NCI-H2196 (cell line): ENCODE results near the gene ARL6IP6.
A peak's percentile ranks its signal among the peaks of the same experiment; 100 is the strongest.
"Not testable (repeated sequence)": the region's sequence is repeated elsewhere in the genome, so short reads cannot be mapped to it uniquely, and the experiment has no call there.

Source experiments
- DNase-seq: peaks from one replicate; lab custom pipeline; 2025; ENCODE audit not compliant: unreplicated experiment; lab: John Stamatoyannopoulos, UW

The ARL6IP6 gene

GRCh38 chr2:152720794-152721193 is 2.4 kb downstream of the ARL6IP6 start:
- no peak for DNase-seq

- DNase-seq, result not testable (repeated sequence)
Observed at GRCh38 chr2:152722639-152723038, 4.2 kb downstream of the ARL6IP6 start.

GRCh38 chr2:152723918-152724317 is 5.5 kb downstream of the ARL6IP6 start:
- no peak for DNase-seq

- no peak for DNase-seq
Observed at GRCh38 chr2:152729844-152730243, 11.4 kb downstream of the ARL6IP6 start.

GRCh38 chr2:152730591-152731333 is 12.3 kb downstream of the ARL6IP6 start:
- DNase-seq, result no peak

GRCh38 chr2:152737509-152737908 is 19.1 kb downstream of the ARL6IP6 start:
- not testable (repeated sequence) for DNase-seq

- DNase-seq, result no peak
Observed at GRCh38 chr2:152738438-152738837, 20.0 kb downstream of the ARL6IP6 start.

- DNase-seq, result not testable (repeated sequence)
Observed at GRCh38 chr2:152739705-152740104, 21.3 kb downstream of the ARL6IP6 start.

GRCh38 chr2:152740743-152741328 is 22.4 kb downstream of the ARL6IP6 start:
- peak; percentile 61 for DNase-seq

- DNase-seq, result peak; percentile 34
Observed at GRCh38 chr2:152743002-152743401, 24.6 kb downstream of the ARL6IP6 start.

GRCh38 chr2:152747751-152748150 is 29.3 kb downstream of the ARL6IP6 start:
- DNase-seq, result not testable (repeated sequence)

GRCh38 chr2:152755029-152755428 is 36.6 kb downstream of the ARL6IP6 start:
- DNase-seq, result no peak

- no peak for DNase-seq
Observed at GRCh38 chr2:152759290-152760072, 41.1 kb downstream of the ARL6IP6 start.

GRCh38 chr2:152761214-152761613 is 42.8 kb downstream of the ARL6IP6 start:
- no peak for DNase-seq

GRCh38 chr2:152762202-152762601 is 43.8 kb downstream of the ARL6IP6 start:
- no peak for DNase-seq

GRCh38 chr2:152763208-152763607 is 44.8 kb downstream of the ARL6IP6 start:
- DNase-seq, result not testable (repeated sequence)

- DNase-seq, result no peak
Observed at GRCh38 chr2:152763651-152764050, 45.2 kb downstream of the ARL6IP6 start.

- DNase-seq, result no peak
Observed at GRCh38 chr2:152766928-152767327, 48.5 kb downstream of the ARL6IP6 start.

GRCh38 chr2:152781175-152781574 is 62.8 kb downstream of the ARL6IP6 start:
- peak; percentile 39 for DNase-seq

GRCh38 chr2:152782171-152782570 is 63.8 kb downstream of the ARL6IP6 start:
- DNase-seq, result no peak

- DNase-seq, result no peak
Observed at GRCh38 chr2:152790883-152791282, 72.5 kb downstream of the ARL6IP6 start.

- DNase-seq, result no peak
Observed at GRCh38 chr2:152791979-152792378, 73.6 kb downstream of the ARL6IP6 start.
